ENCODE results near the gene RMDN3.

RMDN3 gene

GRCh38 chr15:40747685-40748631, 7.1 kb downstream of the RMDN3 start:
- no peak for DNase-seq

GRCh38 chr15:40746916-40747418, 8.1 kb downstream of the RMDN3 start:
- DNase-seq = peak in 1 of 3 experiments; percentile 15

GRCh38 chr15:40744815-40745152, 10.3 kb downstream of the RMDN3 start:
- no peak for DNase-seq

GRCh38 chr15:40743921-40744814, 10.9 kb downstream of the RMDN3 start:
- DNase-seq = no peak

- DNase-seq = no peak
Observed at GRCh38 chr15:40743485-40743901, 11.6 kb downstream of the RMDN3 start.

GRCh38 chr15:40739854-40740253, 15.2 kb downstream of the RMDN3 start:
- DNase-seq = no peak

GRCh38 chr15:40739047-40739446, 16.0 kb downstream of the RMDN3 start:
- DNase-seq = no peak

- DNase-seq = no peak
Observed at GRCh38 chr15:40737048-40737447, 18.0 kb downstream of the RMDN3 start.

GRCh38 chr15:40736575-40736974, 18.5 kb downstream of the RMDN3 start:
- no peak for DNase-seq

GRCh38 chr15:40731034-40731433, 24.0 kb downstream of the RMDN3 start:
- DNase-seq = no peak

GRCh38 chr15:40723919-40724318, 31.1 kb downstream of the RMDN3 start:
- no peak for DNase-seq

- no peak for DNase-seq
Observed at GRCh38 chr15:40722934-40723333, 32.1 kb downstream of the RMDN3 start.

- no peak for DNase-seq
Observed at GRCh38 chr15:40722354-40722753, 32.7 kb downstream of the RMDN3 start.

- no peak for DNase-seq
Observed at GRCh38 chr15:40721701-40722100, 33.4 kb downstream of the RMDN3 start.

- DNase-seq = no peak
Observed at GRCh38 chr15:40716165-40716564, 38.9 kb downstream of the RMDN3 start.

GRCh38 chr15:40714144-40714543, 40.9 kb downstream of the RMDN3 start:
- DNase-seq = peak in 1 of 3 experiments; percentile 2

- no peak for DNase-seq
Observed at GRCh38 chr15:40706121-40706520, 48.9 kb downstream of the RMDN3 start.

GRCh38 chr15:40702077-40702476, 53.0 kb downstream of the RMDN3 start:
- peak in 1 of 3 experiments; percentile 1 for DNase-seq

- no peak for DNase-seq
Observed at GRCh38 chr15:40697916-40698315, 57.1 kb downstream of the RMDN3 start.

- no peak for DNase-seq
Observed at GRCh38 chr15:40696228-40696627, 58.8 kb downstream of the RMDN3 start.

GRCh38 chr15:40695469-40695890, 59.6 kb downstream of the RMDN3 start:
- DNase-seq = peak in 1 of 3 experiments; percentile 13

GRCh38 chr15:40694688-40695468, 60.2 kb downstream of the RMDN3 start, which contains the start of gene RAD51:
Gene RAD51 (plus strand): TSS chr15:40695174. CDS start chr15:40698759, 3,585 bp downstream.
- peak; percentile 80 to 89 (median 80) for DNase-seq

Measured in NCI-H1417 (cell line).